ENCODE measurements around the gene SAXO2.
"Not testable (repeated sequence)": the region's sequence is repeated elsewhere in the genome, so short reads cannot be mapped to it uniquely, and the experiment has no call there.

Gene SAXO2

DNA sequence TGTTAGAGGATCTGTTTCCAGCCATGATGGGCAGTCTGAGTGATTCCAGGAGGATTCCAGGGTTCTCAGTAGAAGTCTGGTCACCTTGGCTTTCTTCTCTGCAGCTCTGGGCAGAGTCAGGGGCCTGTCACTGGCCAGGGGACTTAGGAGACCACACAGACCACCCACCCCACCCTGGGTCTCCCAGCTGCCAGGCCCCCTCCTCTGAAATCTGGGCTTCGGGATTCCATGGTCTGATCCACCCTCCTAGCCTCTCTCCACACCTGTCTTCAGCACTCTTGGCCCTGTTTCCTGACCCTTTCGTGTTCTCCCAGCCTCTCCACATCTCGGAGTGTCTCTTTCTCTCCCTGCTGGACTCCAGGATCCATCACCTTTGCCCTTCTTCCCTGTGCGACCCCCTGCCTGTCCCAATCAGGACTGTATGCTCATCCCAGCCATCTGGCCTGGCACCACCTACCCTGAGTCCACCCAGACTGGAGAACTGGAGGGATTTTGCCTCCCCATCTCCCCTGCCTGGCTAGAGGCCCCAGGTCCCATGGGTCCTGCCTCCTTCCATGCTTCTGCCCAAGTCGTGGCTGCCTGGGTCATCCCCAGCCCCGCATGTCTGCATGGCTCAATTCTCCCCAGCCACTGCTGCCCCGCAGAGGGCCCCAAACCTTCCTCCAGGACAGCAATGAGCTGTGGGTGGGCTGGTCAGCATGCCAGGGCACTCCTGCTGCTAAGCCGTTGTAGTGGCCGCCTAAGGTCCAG lies 52.3 kb downstream of the SAXO2 start:
- no peak for DNase-seq

GRCh38 chr15:82315519-82316246 lies 53.1 kb downstream of the SAXO2 start:
- DNase-seq = no peak

- not testable (repeated sequence) for DNase-seq
Observed at GRCh38 chr15:82316247-82317090, 53.9 kb downstream of the SAXO2 start.

GRCh38 chr15:82317091-82317489 lies 54.5 kb downstream of the SAXO2 start:
- no peak for DNase-seq

- DNase-seq = not testable (repeated sequence)
Observed at GRCh38 chr15:82317516-82317915, 54.9 kb downstream of the SAXO2 start.

- not testable (repeated sequence) for DNase-seq
Observed at GRCh38 chr15:82318281-82318680, 55.7 kb downstream of the SAXO2 start.

DNA sequence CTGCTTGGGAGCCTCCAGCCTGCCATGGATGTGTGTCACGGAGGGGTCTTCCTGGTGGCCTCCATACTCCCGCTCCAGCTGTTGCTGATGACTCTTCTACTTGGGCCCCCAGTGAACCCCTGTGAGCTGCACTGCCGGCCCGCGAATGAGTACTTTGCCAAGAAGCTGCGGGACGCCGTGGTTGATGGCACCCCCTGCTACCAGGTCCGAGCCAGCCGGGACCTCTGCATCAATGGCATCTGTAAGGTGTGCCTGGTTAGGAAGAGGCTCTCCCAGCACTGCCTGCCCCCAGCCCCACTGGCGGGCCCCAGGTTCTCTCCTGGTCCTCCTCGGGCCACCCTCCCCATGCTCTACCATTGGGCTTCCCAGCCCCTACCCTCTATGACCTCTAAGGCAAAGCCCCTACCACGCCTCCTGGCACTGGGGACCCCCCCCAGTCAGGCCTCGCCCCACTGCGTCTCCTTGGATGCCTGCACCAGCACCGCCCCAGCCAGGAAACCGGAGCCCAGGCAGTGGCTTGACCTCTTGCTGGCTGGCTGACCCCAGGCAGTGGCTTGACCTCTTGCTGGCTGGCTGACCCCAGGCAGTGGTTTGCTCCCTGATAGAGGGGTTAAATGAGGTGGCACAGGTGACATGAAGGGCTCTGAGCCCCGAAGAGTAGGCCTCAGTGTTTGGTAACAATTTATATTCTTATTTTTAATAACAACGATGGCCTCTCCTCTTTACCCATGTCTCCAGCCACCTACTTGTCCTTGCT lies 57.1 kb downstream of the SAXO2 start:
- not testable (repeated sequence) for DNase-seq

- DNase-seq = not testable (repeated sequence)
Observed at GRCh38 chr15:82320861-82321260, 58.2 kb downstream of the SAXO2 start.

- DNase-seq = not testable (repeated sequence)
Observed at GRCh38 chr15:82322488-82322887, 59.9 kb downstream of the SAXO2 start.

GRCh38 chr15:82324831-82325230 lies 62.2 kb downstream of the SAXO2 start:
- not testable (repeated sequence) for DNase-seq

DNA sequence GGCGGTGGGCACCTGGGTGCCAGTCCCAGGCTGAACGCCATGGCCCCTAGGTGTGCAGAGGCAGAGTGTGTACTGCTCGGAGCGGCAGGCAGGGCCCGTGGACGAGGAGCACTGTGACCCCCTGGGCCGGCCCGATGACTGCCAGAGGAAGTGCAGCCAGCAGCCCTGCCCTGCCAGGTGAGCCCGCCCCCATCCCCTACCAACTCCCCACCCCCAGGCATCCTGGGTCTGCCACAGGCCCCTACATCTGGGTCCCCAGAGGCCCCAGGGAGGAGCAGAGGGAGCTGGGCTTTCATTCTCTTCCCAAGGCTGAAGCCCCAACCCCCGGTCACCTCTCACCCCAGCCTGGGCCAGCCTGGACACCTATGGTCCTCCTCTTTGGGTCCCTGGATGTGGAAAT lies 63.0 kb downstream of the SAXO2 start:
- not testable (repeated sequence) for DNase-seq

DNA sequence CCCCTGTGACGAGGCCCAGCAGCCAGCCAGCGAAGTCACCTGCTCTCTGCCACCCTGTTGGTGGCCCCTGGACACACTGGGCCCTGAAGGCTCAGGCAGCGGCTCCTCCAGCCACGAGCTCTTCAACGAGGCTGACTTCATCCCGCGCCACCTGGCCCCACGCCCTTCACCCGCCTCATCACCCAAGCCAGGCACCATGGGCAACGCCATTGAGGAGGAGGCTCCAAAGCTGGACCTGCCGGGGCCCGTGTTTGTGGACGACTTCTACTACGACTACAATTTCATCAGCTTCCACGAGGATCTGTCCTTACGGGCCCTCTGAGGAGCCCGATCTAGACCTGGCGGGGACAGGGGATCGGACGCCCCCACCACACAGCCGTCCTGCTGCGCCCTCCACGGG lies 64.3 kb downstream of the SAXO2 start:
- not testable (repeated sequence) for DNase-seq

- not testable (repeated sequence) for DNase-seq
Observed at GRCh38 chr15:82327372-82327771, 64.8 kb downstream of the SAXO2 start.

DNA sequence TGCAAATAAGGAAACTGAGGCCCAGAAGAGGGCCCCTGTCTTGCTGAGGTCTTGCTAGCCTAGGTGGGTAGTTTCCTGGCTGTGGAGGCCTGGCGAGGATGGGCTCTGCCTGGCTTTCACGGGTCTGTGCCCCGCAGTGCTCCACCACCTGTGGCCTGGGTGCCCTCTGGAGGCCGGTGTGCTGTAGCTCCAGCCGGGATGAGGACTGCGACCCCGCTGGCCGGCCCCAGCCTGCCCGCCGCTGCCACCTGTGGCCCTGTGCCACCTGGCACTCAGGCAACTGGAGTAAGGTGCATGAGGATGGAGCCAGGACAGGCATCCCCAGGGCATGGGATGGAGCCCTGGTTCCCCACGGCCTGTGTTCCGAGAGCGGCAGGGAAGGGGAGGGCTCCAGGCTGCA lies 66.4 kb downstream of the SAXO2 start:
- not testable (repeated sequence) for DNase-seq

DNA sequence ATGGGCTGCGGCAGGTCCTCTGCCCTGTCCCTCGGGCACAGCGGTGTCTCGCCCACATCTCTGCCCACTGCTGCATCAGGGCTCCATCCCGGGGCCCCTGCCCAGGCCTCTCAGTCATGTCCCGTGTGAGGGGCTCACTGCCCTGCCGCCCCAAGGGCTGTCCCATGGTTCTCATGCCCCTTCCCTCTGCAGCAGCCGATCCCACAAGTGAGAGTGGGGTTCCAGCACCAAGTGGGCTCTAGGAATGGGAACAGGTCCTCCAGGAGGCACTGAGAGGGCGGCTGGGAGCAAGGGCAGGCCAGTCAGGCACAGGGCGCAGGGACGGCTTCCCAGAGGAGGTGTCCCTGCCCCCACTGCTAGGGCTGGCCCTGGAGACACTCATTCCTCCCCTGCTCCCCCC lies 68.3 kb downstream of the SAXO2 start:
- DNase-seq = not testable (repeated sequence)

GRCh38 chr15:82331576-82332304 lies 69.1 kb downstream of the SAXO2 start:
- not testable (repeated sequence) for DNase-seq

DNA sequence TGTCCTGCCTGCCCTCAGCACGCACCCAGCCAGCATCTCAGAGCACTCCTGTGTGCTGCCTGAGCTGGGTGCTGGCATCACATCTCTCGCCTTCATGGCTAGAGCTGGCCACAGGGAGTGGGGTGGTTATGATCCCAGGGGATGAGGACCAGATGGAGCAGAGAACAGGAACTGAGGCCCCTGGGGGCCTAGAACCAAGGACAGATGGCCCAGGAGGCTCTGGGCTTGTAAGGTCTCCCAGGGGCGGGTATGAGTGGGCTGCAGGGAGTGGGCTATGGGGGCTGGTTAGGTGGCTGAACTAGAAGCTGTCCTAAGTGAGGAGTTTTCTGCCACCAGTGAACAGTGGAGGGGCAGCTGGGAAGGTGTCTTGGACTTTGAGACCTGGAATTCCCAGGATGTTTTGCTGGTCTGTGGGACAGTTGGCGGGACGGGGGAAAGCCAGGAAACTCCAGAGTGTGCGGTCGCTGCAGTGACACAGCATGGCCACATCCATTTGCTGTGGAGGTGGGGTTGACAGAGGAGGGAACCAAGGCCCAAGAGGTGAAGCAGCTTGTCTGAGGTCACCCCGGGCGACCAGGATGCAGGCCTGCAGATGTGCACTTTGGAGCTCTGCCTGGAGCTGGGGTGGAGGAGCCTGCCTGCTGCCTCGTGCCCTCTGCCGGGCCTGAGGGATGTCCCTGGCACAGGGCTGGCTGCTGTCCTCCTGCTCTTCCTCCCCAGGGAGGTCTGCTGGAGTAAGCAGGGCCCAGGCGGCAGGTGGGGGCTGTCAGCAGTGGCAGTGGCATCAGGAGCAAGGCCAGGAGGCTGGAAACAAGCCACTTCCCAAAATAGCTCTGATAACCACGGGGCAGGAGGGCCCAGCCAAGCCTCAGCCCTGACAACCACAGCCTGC lies 70.3 kb downstream of the SAXO2 start:
- not testable (repeated sequence) for DNase-seq

GRCh38 chr15:82333603-82334553 lies 71.3 kb downstream of the SAXO2 start:
- not testable (repeated sequence) for DNase-seq
